Activated naive CD8-positive, alpha-beta T cell treated with anti-CD3 and anti-CD28 coated beads, Interleukin-2, amount 50 U/mL, for 16 hours (primary cell): ENCODE measurements around the gene KDSR.

Experiments used
- DNase-seq: peaks from one replicate; pipeline ENCODE4 v3.0.0-alpha.2; 2020; ENCODE audit warnings: low read depth, low spot score

KDSR gene

GRCh38 chr18:63284827-63285733 lies 81.9 kb downstream of the KDSR start:
- no peak for DNase-seq

DNA sequence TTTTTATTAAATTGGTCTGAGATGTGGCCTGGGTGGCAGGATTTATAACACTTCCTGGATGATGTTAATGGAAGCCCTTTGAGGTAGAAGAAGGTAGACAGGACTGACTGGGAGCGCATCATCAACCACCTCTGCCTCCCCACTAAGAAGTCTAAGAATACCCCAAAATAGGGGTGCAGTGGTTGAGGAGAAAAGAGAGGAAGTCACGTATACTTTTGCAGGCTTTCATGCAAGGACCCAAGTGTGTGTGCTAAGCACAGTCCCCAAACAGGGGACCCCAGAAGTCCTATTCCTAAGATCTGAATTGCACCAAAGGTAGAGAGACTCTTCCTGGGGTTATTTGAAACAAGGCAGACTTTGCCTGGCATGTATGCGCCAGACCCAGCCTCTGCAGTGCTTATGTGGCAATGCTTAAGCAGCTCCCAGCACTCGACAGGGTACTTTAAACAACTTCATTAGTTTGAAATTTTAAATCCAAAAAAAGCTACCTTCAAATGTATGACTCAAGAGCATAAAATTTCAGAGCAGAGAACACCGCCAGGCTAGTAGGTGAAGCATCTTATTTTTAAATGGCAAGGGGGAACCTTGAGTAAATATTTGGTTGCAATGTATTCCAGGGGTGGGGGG lies 82.7 kb downstream of the KDSR start:
- DNase-seq, result no peak

DNA sequence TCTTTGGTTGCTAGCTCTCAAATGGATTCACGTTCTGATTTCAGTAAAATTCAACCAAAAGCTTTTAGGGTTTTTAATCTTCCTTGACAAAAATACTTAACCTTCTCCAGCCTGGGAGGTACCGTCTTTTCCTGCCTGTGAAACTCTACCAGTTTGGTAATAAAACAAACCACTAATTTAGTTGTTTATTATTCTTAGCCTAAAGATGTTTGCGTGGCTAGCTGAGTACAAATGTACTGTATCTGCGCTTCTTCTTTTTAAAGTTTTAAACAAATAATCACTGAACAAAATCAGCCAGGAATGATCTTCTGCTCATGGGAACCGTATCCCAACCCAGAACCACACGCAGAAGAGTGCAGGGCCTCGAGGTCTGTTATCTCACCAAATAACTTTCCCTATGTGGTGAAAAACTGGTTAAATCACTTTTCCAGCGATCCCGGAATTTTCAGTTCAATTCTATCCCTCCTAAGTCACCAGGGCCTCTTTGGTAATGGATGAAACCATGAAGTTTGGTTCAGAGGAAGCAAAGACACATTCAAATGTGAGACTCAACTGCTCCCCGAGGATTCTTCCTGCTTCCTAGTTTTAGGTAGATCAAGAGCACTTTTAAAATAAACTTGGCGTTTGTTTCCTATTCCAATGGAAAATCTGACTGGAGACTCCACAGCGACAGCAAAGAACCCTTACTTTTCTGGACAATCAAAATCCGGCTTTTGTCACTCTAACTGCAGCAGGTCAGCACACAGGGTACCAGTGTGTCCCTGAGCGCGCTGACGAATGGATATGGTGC lies 83.5 kb downstream of the KDSR start:
- DNase-seq, result no peak

- DNase-seq, result no peak
These were observed 84.2 kb downstream of the KDSR start for GRCh38 chr18:63282793-63283192.
